Astrocyte (in vitro differentiated cells and primary cell): ENCODE results near the gene OXLD1.

ENCODE experiments used
- CTCF ChIP-seq: IDR thresholded peaks from 2 replicates; pipeline ENCODE4 v1.5.1; 2011; ENCODE audit warnings: low read depth, mild to moderate bottlenecking, inconsistent platforms, low read length, moderate library complexity; ENCODE audit not compliant: insufficient read depth
- EZH2 ChIP-seq: IDR thresholded peaks from 2 replicates; pipeline ENCODE4 v1.6.1; 2012; ENCODE audit warnings: mild to moderate bottlenecking, low read length, inconsistent platforms; ENCODE audit not compliant: insufficient read depth

- TF ChIP-seq CTCF (no peak), EZH2 (no peak)
Observed at GRCh38 chr17:81688616-81689015, 22.2 kb upstream of the OXLD1 start.
